Dermis microvascular lymphatic vessel endothelial cell (primary cell): ENCODE measurements around the gene CENPA. TPM values are rescaled to one million over a fixed set of nuclear protein-coding genes. Genes with fewer than 3 reads are reported as not detected.
"Not testable (repeated sequence)": the region's sequence is repeated elsewhere in the genome, so short reads cannot be mapped to it uniquely, and the experiment has no call there.

Experiments
- DNase-seq, 2 donors: peaks; one replicate each; pipeline versions ENCODE4 v3.0.0 to v3.0.0-alpha.2; 2010; ENCODE audit warnings: low read depth in 2 of 2
- total RNA-seq: library from RNA; depleted of rRNA; stranded (reverse); fragments of >200 nt; gene quantifications from 2 replicates; pipeline ENCODE4 v1.2.1, GENCODE V29; 2014

CENPA gene
- total RNA-seq, 1 donor from 2014 or later, result 17.1 TPM

DNA sequence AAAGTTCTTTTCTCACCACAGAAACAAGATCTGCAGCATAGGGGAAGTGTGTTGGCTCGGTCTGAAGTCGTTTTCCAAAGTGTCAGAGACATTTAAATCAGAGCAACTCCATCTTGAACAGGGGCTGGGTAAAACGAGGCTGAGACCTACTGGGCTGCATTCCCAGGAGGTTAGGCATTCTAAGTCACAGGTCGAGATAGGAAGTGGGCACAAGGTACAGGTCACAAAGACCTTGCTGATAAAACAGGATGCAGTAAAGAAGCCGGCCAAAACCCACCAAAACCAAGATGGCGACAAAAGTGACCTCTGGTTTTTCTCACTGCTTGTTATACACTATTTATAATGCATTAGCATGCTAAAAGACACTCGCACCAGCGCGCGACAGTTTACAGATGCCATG is 24.9 kb upstream of the CENPA start:
- not testable (repeated sequence) for DNase-seq

DNA sequence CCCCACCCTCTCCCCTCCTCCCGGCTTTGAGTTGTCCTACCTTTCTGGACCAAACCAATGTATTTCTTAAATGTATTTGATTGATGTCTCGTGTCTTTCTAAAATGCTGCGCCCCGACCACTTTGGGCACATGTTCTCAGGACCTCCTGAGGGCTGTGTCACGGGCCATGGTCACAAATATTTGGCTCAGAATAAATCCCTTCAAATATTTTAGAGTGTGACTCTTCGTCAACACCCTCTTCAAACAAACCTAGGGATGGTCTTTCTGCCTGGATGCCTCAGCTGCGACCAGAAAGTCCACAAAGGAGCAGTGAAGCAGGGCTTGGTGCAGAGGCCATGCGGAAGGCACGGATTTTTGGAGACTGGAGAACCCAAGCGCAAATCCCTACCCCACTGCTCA is 22.8 kb upstream of the CENPA start:
- no peak for DNase-seq

DNA sequence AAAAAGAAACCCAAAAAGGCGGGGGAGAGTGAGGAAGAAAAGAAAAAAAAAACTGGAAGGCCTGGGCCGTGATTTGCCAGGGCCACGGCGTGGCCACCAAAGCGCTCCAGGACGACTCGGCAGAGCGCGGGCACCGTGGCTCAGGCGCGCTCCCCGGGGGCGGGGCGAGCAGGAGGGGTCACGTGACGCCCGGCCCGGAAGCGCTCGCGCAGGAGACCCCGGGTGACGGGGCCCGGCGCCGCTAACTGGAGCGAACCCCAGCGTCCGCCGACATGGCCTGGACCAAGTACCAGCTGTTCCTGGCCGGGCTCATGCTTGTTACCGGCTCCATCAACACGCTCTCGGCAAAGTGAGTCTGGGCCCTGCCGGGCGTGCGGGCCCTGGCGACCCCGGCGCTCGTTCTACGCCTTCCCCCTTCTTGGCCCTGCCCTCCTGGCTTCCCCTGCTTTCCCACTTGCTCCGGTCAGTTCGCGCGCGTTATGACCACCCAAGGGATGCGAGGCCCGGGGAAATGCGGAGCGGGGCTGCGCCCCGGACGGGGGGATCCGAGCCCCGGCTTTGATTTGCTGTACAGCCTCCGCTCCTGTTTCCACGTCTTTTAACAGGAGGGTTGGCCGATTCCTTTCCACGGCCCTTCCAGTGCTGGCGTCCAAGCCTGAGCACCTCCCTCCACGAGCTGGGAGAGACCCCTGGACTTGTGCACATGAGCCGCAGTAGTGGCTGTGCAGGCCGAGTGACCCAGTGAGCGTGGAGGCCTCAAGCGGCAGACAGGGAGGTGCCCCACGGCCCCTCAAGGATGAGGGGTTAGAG is 21.6 kb upstream of the CENPA start, which contains the start of gene SLC35F6:
Gene SLC35F6, plus strand, starts transcription at position 207 of the 810 bp plus-strand sequence. Its CDS starts 66 bp downstream, at position 273.
- DNase-seq, result peak in 1 of 2 donors; percentile 82

DNA sequence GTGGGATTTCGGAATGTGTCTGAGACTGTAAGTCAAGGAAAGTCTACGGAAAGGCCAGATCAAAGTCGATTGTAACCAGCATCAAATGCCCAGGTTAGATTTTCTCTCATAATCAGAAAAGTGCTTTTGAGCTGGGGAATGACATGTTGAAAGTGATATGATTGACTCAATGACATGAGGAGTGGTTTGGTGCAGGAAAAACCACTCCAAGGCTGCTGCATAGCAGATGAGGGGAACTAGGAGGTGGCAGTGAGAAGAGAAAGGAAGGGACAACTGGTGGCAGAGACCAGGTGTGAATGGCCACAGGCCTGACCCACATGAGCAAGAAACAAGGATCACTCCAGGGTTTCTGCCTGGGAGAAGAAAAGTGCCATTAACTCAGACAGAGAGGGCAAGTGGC is 20.9 kb upstream of the CENPA start:
- no peak for DNase-seq

DNA sequence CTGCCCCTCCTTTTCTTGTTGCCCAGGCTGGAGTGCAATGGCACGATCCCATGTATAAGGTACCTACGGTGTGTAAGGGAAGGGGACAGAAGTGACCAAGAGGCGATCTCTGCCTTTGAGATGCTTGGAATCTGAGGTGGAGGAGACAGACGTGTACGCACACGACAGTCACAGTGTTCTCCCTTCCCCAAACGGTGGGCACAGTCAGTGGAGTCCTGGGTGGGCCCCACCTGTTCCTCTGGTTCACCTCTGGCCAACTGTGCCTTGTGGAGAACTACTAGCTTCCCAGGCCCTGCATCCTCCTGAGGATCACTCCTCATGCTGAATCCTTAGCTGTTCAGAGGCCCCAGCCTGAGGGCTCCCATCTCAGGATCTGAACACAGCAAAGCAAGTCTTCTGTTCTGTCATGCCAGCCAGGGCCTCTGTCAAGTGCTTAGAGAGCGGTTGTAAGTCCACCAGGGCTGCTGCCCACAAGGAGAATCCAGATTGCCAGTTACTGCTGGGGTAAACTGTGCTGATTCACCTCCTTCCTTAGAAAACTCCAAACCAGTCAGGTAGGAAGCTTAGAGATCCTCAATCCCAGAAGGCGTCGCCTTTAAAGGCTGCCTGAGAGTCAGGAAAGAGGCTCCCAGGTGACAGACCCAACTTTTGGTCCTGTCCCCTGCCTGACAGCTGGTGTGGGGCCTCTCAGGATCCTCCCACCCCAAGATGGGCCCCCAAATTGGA is 20.2 kb upstream of the CENPA start:
- DNase-seq, result no peak

DNA sequence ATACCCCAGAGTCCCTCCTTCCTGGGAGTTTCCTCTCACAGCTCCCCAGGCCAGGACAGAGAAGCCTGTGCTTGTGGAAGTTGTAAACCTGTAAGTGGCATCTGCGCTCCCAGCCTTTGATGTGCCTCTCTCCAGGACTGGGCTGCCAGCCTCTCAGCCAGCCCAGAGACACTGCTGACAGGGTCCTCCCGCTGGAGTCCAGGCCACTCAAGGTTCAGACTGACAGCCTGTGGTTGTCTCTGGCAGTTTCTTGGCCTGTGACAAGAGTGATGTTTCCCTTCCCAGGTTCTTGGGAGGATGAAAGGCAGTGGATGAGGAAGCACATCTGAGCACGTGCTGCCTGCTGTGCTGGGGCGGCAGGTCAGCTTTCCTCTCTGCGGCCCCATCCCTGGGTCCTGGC is 18.7 kb upstream of the CENPA start:
- no peak for DNase-seq

DNA sequence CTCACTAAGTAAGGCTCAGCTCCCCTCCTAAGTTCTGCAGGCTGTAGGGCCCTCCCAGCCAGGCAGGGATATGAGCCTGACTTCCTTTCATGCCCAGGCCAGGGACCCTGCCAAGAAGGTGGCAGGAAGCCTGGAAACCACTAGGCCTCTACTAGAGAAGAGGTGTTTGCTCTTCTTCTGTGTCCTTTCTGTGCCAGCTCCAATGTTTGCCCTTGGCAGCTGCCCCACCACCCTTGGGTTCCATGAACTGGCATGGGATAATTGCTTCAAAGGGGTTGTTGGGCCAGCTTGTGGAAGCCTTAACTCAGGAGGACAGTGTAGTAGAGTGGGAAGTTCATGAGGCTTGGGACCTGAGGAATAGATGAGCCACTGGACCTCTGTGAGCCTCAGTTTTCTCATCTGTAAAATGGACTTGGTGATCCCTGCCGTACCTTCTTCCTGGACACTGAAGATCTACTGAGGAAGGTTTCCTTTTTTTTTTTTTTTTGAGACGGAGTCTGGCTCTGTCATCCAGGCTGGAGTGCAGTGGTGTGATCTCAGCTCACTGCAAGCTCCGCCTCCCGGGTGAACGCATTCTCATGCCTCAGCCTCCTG is 17.9 kb upstream of the CENPA start:
- DNase-seq, result no peak

DNA sequence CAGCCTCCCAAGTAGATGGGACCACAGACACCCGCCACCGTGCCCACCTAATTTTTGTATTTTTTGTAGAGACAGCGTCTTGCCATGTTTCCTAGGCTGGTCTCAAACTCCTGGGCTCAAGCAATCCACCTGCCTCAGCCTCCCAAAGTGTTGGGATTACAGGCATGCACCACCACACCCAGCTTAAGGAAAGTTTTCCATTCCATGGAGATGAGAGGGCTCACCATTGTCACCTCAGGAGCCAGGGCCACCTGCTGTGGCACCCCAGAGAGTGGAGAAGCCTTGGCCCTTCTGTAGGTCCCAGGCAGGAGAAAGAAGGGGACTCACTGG is 17.1 kb upstream of the CENPA start:
- no peak for DNase-seq

DNA sequence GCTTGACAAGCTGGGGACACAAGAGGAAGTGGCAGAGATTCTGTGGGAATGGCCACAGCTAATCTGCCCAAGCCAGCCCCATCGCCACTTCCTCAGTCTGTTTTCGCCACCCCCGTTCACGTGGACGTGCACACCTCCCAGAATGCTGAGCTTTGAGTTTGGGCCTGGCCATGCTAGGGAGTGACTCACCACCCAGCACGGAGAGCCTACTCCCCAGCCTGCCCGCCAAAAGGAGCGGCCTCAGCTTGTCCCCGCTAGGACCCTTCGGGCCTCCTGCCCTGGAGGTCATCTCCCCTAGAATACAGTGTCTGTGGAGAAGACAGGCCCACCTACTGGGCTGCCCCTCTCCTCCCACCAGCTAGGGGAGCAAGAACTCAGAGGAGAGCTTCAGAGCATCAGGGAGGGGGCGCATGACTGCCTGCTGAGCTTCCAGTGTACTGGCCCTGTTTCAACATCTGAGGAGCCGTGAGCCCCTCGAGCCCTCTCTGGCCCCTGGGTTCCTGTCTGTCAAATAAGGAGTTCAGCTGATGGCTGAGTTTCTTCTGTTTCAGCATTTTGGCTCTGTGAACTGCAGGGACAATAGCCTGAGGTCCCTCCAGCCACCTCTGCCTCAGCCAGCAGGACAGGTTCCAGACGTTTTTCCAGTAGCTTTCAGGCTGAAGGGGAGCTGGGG is 16.6 kb upstream of the CENPA start:
- peak; percentile 84 to 85 for DNase-seq

DNA sequence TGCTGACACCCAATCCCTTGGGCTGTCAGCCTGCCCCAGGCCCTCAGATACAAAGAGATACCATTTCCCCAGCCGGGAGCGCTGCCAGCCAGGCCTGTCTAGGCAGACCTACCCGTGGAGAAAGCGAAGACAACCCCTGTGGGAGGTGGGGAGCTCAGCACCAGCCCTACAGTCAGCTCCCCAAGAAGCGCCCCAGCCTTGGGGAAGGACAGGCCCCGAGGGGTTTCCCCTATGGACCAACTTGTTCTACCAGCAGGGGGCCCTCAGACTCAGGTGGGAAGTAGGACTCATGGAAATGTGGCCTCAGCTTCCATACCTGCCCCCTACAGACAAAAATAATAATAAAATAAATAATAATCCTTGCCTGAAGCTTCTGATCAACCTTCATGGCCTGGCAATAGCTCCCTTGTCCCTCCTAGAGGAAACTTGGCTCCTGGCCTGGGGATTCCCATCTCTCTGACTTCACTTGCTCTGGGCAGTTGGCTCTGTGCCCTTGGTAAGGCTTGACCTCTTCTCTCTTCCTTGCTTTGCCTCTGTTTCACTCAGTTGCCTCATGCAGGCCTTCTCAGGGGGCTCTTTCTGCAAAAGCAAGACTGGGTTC is 14.8 kb upstream of the CENPA start:
- DNase-seq, result peak in 1 of 2 donors; percentile 77

DNA sequence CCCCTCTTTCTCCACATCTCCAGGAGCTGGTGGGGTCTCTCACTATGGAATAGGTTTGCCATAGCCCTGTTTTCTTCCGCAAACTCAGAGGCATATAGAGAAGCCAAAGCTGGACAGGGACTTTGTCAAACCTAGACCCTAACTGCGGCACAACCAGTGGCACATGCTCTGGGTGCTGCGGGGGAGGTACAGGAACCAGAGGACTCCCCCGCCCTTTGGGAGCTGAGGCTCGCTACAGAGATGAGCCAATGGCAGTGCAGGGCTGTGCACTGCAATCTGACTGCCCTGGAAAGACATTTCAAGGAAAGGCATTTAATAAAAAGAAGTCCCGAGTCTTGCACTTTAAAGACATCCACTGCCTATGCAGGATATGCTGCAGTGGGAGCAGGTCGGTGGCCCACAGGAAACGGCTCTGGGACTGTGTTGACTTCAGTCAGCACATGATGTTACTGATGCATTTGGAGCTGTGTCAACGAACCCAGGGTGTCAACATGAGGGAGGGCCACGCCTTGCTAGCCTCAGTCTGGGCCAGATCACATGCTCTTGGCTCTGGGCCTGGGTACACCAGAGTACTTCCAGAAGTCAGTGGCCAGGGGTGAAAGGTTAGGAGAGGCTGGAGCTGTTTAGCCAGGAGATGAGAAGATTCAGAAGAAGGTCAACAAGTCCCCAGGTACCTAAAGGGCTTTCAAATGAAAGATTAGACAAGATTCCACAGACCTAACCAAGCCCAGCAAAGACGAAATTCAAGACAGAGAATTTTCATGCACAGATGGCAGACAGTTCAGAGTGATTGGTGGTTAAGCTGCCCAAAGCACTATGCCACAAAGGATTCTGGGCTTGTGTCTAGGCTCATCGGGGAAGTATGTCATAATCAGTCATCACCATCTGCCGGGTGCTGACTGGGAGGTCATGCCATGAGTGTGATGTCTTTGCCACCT is 13.5 kb upstream of the CENPA start:
- DNase-seq, result peak; percentile 64 to 75

DNA sequence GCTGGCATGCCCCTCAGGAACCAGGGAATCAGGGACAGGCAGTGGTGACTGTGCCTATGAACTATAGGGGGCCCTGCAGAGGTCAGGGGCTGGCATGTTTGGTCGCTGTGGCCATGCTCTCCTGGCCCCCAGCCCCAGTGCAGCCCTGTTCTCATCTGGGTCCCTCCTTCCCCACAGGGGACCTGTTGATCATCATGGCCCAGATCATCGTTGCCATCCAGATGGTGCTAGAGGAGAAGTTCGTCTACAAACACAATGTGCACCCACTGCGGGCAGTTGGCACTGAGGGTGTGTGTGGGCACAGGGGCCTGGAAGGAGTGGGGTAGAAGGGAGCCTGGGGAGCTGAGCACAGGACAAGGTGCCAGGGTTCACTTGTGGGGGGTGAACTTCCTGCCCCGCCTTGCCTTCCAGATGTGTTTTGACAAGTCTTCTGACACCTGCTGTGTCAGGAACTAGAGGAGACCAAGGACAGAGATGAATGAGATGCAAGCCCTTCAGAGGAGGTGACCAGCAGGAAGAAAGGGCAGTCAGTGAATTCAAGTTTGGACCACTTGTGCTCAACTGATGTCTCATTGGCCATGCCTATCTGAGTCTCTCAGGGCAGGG is 9.6 kb upstream of the CENPA start:
- DNase-seq, result no peak

DNA sequence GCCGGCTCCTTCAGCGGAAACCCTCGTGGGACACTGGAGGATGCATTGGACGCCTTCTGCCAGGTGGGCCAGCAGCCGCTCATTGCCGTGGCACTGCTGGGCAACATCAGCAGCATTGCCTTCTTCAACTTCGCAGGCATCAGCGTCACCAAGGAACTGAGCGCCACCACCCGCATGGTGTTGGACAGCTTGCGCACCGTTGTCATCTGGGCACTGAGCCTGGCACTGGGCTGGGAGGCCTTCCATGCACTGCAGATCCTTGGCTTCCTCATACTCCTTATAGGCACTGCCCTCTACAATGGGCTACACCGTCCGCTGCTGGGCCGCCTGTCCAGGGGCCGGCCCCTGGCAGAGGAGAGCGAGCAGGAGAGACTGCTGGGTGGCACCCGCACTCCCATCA is 7.8 kb upstream of the CENPA start:
- DNase-seq, result no peak

DNA sequence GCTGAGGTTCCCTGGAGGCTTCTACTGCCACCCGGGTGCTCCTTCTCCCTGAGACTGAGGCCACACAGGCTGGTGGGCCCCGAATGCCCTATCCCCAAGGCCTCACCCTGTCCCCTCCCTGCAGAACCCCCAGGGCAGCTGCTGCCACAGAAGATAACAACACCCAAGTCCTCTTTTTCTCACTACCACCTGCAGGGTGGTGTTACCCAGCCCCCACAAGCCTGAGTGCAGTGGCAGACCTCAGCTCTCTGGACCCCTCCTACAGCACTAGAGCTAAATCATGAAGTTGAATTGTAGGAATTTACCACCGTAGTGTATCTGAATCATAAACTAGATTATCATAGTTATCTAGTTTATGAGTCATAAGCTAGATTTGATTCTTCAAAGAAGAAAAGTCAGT is 7.3 kb upstream of the CENPA start:
- DNase-seq, result no peak

DNA sequence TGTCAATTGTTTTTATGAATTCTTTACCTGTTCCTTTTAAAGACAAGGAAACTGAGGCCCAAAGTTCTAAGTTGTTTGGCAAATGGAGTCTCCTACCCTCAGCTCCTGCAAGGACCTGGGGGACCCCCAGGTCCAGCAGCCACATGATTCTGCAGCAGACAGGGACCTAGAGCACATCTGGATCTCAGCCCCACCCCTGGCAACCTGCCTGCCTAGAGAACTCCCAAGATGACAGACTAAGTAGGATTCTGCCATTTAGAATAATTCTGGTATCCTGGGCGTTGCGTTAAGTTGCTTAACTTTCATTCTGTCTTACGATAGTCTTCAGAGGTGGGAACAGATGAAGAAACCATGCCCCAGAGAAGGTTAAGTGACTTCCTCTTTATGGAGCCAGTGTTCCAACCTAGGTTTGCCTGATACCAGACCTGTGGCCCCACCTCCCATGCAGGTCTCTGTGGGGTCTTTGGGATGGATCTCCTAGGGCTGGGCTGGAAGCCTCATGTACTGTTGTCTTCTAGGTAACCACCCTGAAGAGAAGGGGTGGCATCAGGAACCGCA is 5.6 kb upstream of the CENPA start:
- DNase-seq, result no peak

DNA sequence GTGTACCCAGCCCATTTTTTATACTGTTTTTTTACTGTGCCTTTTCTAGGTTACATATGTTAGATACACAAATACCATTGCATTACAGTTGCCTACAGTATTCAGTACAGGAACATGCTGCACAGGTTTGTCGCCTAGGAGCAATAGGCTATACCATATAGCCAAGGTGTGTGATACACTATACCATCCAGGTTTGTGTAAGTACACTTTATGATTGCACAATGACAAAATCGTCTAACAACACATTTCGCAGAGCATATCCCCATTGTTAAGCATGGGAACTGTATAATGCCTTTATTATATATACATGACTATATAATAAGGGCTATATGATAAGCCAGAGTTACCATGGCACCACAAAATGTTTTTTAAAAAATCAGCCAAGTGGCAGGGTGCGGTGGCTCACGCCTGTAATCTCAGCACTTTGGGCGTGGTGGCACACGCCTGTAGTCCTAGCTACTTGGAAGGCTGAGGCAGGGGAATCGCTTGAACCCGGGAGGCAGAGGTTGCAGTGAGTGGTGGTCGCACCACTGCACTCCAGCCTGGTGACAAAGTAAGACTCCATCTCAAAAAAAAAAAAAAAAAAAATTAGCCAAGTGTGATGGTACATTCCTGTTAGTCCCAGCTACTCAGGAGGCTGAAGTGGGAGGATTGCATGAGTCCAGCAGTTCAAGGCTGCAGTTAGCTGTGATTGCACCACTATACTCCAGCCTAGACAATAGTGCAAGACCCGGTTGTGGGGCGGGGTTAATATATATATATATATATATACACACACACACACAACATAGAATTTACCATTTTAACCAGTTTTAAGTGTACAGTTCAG is 2.8 kb upstream of the CENPA start:
- DNase-seq, result no peak

DNA sequence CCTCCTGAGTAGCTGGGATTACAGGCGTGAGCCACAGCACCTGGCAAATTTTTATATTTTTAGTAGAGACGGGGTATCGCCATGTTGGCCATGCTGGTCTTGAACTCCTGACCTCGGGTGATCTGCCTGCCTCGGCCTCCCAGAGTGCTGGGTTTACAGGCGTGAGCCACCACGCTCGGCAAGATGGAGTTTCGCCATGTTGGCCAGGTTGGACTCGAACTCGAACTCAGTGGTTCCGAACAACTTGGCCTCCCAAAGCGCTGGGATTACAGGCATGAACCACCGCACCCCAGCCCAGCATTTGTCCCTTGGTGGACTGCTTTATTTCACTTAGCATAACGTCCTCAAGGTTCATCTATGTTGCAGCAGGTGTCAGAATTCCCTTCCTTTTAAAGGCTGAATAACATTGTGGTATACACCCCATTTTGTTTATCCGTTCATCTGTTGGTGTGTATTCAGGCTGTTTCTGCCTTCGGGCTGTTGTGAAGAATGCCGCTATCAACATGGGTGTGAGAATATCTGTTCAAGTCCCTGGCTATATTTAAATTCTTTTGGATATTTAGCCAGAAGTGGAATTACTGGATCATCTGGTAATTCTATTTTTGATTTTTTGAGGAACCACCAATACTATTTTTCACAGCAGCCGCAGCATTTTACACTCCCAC is 1.2 kb upstream of the CENPA start:
- DNase-seq, result no peak
